Heart left ventricle (tissue), 16 donors: ENCODE results near the gene SLC12A8. TPM values are rescaled to one million over a fixed set of nuclear protein-coding genes. Genes with fewer than 3 reads are reported as not detected.
A peak's percentile ranks its signal among the peaks of the same experiment; 100 is the strongest.

Experiments
- ATAC-seq, 4 donors: fragments of 200-7000 bp; cut with Tn5 transposase; one replicate each; pipeline ENCODE4 v1.9.1; 2020 to 2022; ENCODE audit warnings: moderate library complexity in 4 of 4, mild to moderate bottlenecking in 3 of 4, moderate number of reproducible peaks in 1 of 4
- DNase-seq, 5 donors: peaks; one replicate each; pipeline ENCODE4 v3.0.0-alpha.2; 2020
- H3K27ac ChIP-seq, 12 donors: fragments of 200-600 bp; sonication (generic) in 4 of 12; one replicate each; pipeline versions ENCODE4 v1.5.0 to v1.8.0; 2016 to 2022; ENCODE audit warnings: mild to moderate bottlenecking in 2 of 12
- H3K27me3 ChIP-seq, 9 donors: fragments of 200-600 bp; sonication (generic) in 2 of 9; one replicate each; pipeline versions ENCODE4 v1.5.1 to v1.8.0; 2016 to 2022; ENCODE audit warnings: mild to moderate bottlenecking in 3 of 9
- H3K36me3 ChIP-seq, 9 donors: fragments of 200-600 bp; sonication (generic) in 2 of 9; one replicate each; pipeline versions ENCODE4 v1.5.0 to v1.8.0; 2018 to 2022; ENCODE audit warnings: mild to moderate bottlenecking in 2 of 9
- H3K4me1 ChIP-seq, 12 donors: fragments of 200-600 bp; sonication (generic) in 4 of 12; one replicate each; pipeline versions ENCODE4 v1.5.0 to v1.8.0; 2016 to 2022; ENCODE audit warnings: mild to moderate bottlenecking in 3 of 12
- H3K4me3 ChIP-seq, 12 donors: fragments of 200-600 bp; sonication (generic) in 4 of 12; one replicate each; pipeline versions ENCODE4 v1.5.0 to v1.8.0; 2017 to 2022; ENCODE audit warnings: mild to moderate bottlenecking in 9 of 12, moderate library complexity in 4 of 12
- H3K9me3 ChIP-seq, 12 donors: fragments of 200-600 bp; sonication (generic) in 4 of 12; one replicate each; pipeline versions ENCODE4 v1.5.0 to v1.8.0; 2016 to 2022; ENCODE audit warnings: mild to moderate bottlenecking in 1 of 12
- CTCF ChIP-seq, 12 donors: fragments of 200-600 bp; sonication (generic) in 4 of 12; IDR thresholded peaks; one replicate each; pipeline versions ENCODE4 v1.5.0 to v1.8.0; 2018 to 2022; ENCODE audit warnings: antibody characterized with exemption in 12 of 12, mild to moderate bottlenecking in 5 of 12
- POLR2A ChIP-seq, 2 donors: fragments of 450-650 bp; IDR thresholded peaks; one replicate each; pipeline ENCODE4 v1.6.1; 2017; ENCODE audit warnings: antibody characterized with exemption in 2 of 2, mild to moderate bottlenecking in 2 of 2, moderate library complexity in 2 of 2
- WGBS, 4 donors: extraction: QIAGEN DNeasy Blood & Tissue Kit in 2 of 4; methylation state at CpG; one replicate each; pipeline versions ENCODE4 v1.1.5 to v1.1.7; 2013 to 2018; 5-methylcytosine and 5-hydroxymethylcytosine counted together
- intact Hi-C, 10 donors: fragments of 100-400 bp; cut with DNase I; formaldehyde crosslinking; loops; one replicate each; pipeline versions ENCODE4 v1.11.1 to v1.14.2; 2022
- polyA plus RNA-seq, 2 donors: library from polyadenylated mRNA; stranded (reverse); fragments of 200-250 nt; gene quantifications; one replicate each; pipeline ENCODE4 v1.2.3, GENCODE V29; 2013
- total RNA-seq, 9 donors: library from RNA; depleted of rRNA in 2 of 9; stranded (reverse); fragments of >200 nt in 2 of 9; fragmentation: NEBNext Ultra II Directional in 3 of 9; extraction: Animal tissue kit (Norgen Biotek cat#: 25700) in 3 of 9; gene quantifications; one replicate each; pipeline versions ENCODE4 v1.1.0 to v1.2.4, GENCODE V29; 2016 to 2023
- donor health status: ischemic (EF 13 %, LVEDD 7.1; RV severe dilation, severe dysfunction).
- donor health status: healthy with polysubstance abuse.
- donor health status: DM: no; HTN: yes; CAD: no.
- donor health status: DM: no; HTN: no; CAD: no.
- donor health status: ischemic (EF 25% LVEDD 6.9; RV normal size, moderate dysfunction).
- donor health status: ischemic (EF 25% LVEDD 5.7; RV mildly dilated, moderate dysfunction).
- donor health status: healthy.
- donor health status: DM: yes; HTN: yes; CAD: no.
- donor health status: ischemic (EF 35%, LVEDD 5.7; RV mildly dilated, moderate dysfunction).
- donor health status: nonischemic (EF 11% LVEDD 7.7; RV severe dilation, severe dysfunction).
- donor health status: DM: yes; HTN: yes; CAD: no.
- donor health status: PGD.
- donor health status: ischemic (EF 29% LVEDD 5.4; RV normal size, mild dysfunction).
- donor health status: nonischemic (EF 23%, LVEDD 6.1; RV moderate dilation, normal function).

The SLC12A8 gene
- total and polyA plus RNA-seq, 11 donors, result 0.09 to 1.9 (median 0.68) TPM; not detected in 3

- Histone ChIP-seq H3K9me3 (no peaks in the 10 kb centered on the region), H3K27me3 (no peaks in the 10 kb centered on the region), H3K4me3 (peak overlapping the region in 2 of 12 donors; percentile 2 to 20), H3K4me1 (peaks cover 0 to 59% (median 24%) of the 10 kb centered on the region in 12 donors), H3K36me3 (no peaks in the 10 kb centered on the region), H3K27ac (no peak overlapping the region)
- WGBS, 4 donors, result 59 to 80% (median 73%) methylated on average over 20 of the region's 20 CpGs
- ATAC-seq (peak in 2 of 4 donors; percentile 56 to 59), DNase-seq (no peak)
- intact Hi-C loops, result loop anchor here in 1 of 10 donors (5.0 kb wide), 1 partner anchor 48 kb away; no protein-coding TSS in a partner anchor
- TF ChIP-seq CTCF (IDR thresholded peaks at IDR 0.05), result no peak
- TF ChIP-seq POLR2A (IDR thresholded peaks at IDR 0.05), result no peak
Measured at GRCh38 chr3:125120379-125121122, 92.0 kb downstream of the SLC12A8 start.

GRCh38 chr3:125119752-125120378 lies 92.7 kb downstream of the SLC12A8 start:
- DNase-seq, result no peak
- peaks cover 0 to 62% (median 30%) of the 10 kb centered on the region in 12 donors for H3K4me1 ChIP-seq
- TF ChIP-seq POLR2A (IDR thresholded peaks at IDR 0.05), result no peak
- no peak for TF ChIP-seq CTCF (IDR thresholded peaks at IDR 0.05)
- no peak for ATAC-seq
- no peaks in the 10 kb centered on the region for H3K9me3 ChIP-seq
- H3K27ac ChIP-seq, result peak overlapping the region in 1 of 12 donors; percentile 50
- intact Hi-C loops, result loop anchor here in 4 of 10 donors (5.0 to 10.0 kb wide), 3 partner anchors 48 to 55 kb away; no protein-coding TSS in a partner anchor
- no peaks in the 10 kb centered on the region for H3K36me3 ChIP-seq
- peak overlapping the region in 1 of 12 donors; percentile 20 for H3K4me3 ChIP-seq
- no peaks in the 10 kb centered on the region for H3K27me3 ChIP-seq
- 71 to 85% (median 77%) methylated on average over 11 of the region's 11 CpGs for WGBS, 4 donors

GRCh38 chr3:125118600-125118999 lies 93.9 kb downstream of the SLC12A8 start:
- ATAC-seq (no peak), DNase-seq (no peak)
- H3K36me3 ChIP-seq, result no peaks in the 10 kb centered on the region
- H3K4me1 ChIP-seq, result peaks cover 0 to 62% (median 30%) of the 10 kb centered on the region in 12 donors
- H3K4me3 ChIP-seq, result no peak overlapping the region
- 95 to 99% (median 98%) methylated on average over 8 of the region's 8 CpGs for WGBS, 4 donors
- TF ChIP-seq CTCF (IDR thresholded peaks at IDR 0.05), result no peak
- no peak for TF ChIP-seq POLR2A (IDR thresholded peaks at IDR 0.05)
- intact Hi-C loops, result loop anchor here in 3 of 10 donors (5.0 to 10.0 kb wide), 2 partner anchors 51 to 54 kb away; no protein-coding TSS in a partner anchor
- H3K27me3 ChIP-seq, result no peaks in the 10 kb centered on the region
- H3K9me3 ChIP-seq, result no peaks in the 10 kb centered on the region
- H3K27ac ChIP-seq, result no peak overlapping the region

GRCh38 chr3:125117631-125118191 lies 94.8 kb downstream of the SLC12A8 start:
- WGBS, 4 donors, result 69 to 79% (median 74%) methylated on average over 4 of the region's 4 CpGs
- Histone ChIP-seq H3K36me3 (no peaks in the 10 kb centered on the region), H3K27me3 (no peaks in the 10 kb centered on the region), H3K4me1 (peaks cover 0 to 62% (median 30%) of the 10 kb centered on the region in 12 donors), H3K4me3 (no peak overlapping the region), H3K9me3 (no peaks in the 10 kb centered on the region), H3K27ac (peak overlapping the region in 2 of 12 donors; percentile 62 to 66)
- intact Hi-C loops, result loop anchor here in 3 of 10 donors (5.0 to 10.0 kb wide), 2 partner anchors 50 to 53 kb away; no protein-coding TSS in a partner anchor
- DNase-seq (no peak), ATAC-seq (no peak)
- TF ChIP-seq CTCF (IDR thresholded peaks at IDR 0.05) (no peak), POLR2A (IDR thresholded peaks at IDR 0.05) (no peak)
